Ishikawa (cell line): ENCODE measurements around the gene KCNH3.
A peak's percentile ranks its signal among the peaks of the same experiment; 100 is the strongest.

Experiments used
- CEBPB ChIP-seq: IDR thresholded peaks from 2 replicates; pipeline ENCODE4 v1.6.1; 2012
- CREB1 ChIP-seq: IDR thresholded peaks from 2 replicates; pipeline ENCODE4 v1.6.1; 2012; ENCODE audit warnings: low read depth
- EGR1 ChIP-seq: IDR thresholded peaks from 2 replicates; pipeline ENCODE4 v1.6.1; 2012
- EP300 ChIP-seq: IDR thresholded peaks from 2 replicates; pipeline ENCODE4 v1.6.1; 2012; ENCODE audit warnings: borderline replicate concordance
- FOXM1 ChIP-seq: IDR thresholded peaks from 2 replicates; pipeline ENCODE4 v1.6.1; 2012; ENCODE audit warnings: low read depth, borderline replicate concordance
- NFIC ChIP-seq: IDR thresholded peaks from 2 replicates; pipeline ENCODE4 v1.6.1; 2012
- RAD21 ChIP-seq: IDR thresholded peaks from 2 replicates; pipeline ENCODE4 v1.6.1; 2012; ENCODE audit warnings: low read depth
- TAF1 ChIP-seq: IDR thresholded peaks from 2 replicates; pipeline ENCODE4 v1.6.1; 2012; ENCODE audit warnings: low read depth, mild to moderate bottlenecking
- TCF12 ChIP-seq: IDR thresholded peaks from 2 replicates; pipeline ENCODE4 v1.6.1; 2012; ENCODE audit warnings: low read depth
- TEAD4 ChIP-seq: IDR thresholded peaks from 2 replicates; pipeline ENCODE4 v1.6.1; 2012
- YY1 ChIP-seq: IDR thresholded peaks from 2 replicates; pipeline ENCODE4 v1.6.1; 2012; ENCODE audit warnings: low read depth
- ZBTB7A ChIP-seq: IDR thresholded peaks from 2 replicates; pipeline ENCODE4 v1.6.1; 2012; ENCODE audit warnings: low read depth
- TF ChIP-seq, protein P1 (sequence below): IDR thresholded peaks from 2 replicates; pipeline ENCODE4 v1.6.1; 2012; ENCODE audit warnings: low read depth, mild to moderate bottlenecking
- TF ChIP-seq, protein P2 (sequence below): IDR thresholded peaks from 2 replicates; pipeline ENCODE4 v1.6.1; 2012
- TF ChIP-seq, protein P3 (sequence below): IDR thresholded peaks from 2 replicates; pipeline ENCODE4 v1.6.1; 2012

Gene KCNH3

DNA sequence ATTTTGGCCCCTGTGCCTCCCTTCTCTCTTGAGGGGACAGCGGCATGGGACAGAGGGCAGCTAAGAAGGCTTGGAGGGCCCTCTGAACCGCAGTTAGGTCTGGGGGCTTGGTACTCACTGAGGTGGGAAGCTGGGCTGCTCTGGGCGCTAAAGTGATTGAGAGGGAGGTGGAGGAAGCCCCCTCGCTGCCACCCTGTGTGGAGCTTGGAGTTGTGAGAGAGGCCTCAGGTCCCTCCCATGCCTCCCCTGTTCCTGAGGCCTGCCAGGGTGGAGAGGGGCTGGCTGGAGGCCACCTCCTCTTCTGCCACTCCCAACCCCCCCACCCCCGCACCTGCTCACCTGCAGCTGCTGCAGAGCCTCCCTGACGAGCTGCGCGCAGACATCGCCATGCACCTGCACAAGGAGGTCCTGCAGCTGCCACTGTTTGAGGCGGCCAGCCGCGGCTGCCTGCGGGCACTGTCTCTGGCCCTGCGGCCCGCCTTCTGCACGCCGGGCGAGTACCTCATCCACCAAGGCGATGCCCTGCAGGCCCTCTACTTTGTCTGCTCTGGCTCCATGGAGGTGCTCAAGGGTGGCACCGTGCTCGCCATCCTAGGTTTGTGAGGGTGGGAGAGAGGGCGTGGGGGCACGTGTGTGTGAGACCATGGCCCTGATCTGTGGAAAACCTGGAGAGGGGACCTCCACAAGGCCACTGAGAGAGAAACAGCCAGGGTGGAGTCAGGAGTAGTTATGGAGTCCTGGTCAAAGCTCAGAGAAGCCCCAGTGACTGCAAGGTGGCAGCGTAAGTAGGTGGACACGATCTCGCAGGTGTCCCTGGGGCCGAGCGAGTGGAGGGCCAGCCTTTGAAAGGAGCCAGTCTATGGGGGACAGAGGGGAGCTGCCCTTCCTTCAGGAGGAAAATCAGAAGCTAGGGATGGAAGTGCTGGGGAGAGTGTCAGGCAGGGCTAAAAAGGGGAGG is 11.2 kb downstream of the KCNH3 start:
- TF ChIP-seq FOXM1 (no peak), ZBTB7A (no peak), YY1 (no peak), CEBPB (no peak), TAF1 (no peak), EGR1 (no peak), NFIC (no peak), RAD21 (no peak), CREB1 (no peak), TEAD4 (no peak), TCF12 (no peak), EP300 (no peak)
- TF ChIP-seq, protein P1, sequence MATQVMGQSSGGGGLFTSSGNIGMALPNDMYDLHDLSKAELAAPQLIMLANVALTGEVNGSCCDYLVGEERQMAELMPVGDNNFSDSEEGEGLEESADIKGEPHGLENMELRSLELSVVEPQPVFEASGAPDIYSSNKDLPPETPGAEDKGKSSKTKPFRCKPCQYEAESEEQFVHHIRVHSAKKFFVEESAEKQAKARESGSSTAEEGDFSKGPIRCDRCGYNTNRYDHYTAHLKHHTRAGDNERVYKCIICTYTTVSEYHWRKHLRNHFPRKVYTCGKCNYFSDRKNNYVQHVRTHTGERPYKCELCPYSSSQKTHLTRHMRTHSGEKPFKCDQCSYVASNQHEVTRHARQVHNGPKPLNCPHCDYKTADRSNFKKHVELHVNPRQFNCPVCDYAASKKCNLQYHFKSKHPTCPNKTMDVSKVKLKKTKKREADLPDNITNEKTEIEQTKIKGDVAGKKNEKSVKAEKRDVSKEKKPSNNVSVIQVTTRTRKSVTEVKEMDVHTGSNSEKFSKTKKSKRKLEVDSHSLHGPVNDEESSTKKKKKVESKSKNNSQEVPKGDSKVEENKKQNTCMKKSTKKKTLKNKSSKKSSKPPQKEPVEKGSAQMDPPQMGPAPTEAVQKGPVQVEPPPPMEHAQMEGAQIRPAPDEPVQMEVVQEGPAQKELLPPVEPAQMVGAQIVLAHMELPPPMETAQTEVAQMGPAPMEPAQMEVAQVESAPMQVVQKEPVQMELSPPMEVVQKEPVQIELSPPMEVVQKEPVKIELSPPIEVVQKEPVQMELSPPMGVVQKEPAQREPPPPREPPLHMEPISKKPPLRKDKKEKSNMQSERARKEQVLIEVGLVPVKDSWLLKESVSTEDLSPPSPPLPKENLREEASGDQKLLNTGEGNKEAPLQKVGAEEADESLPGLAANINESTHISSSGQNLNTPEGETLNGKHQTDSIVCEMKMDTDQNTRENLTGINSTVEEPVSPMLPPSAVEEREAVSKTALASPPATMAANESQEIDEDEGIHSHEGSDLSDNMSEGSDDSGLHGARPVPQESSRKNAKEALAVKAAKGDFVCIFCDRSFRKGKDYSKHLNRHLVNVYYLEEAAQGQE, result no peak
- TF ChIP-seq, protein P2, sequence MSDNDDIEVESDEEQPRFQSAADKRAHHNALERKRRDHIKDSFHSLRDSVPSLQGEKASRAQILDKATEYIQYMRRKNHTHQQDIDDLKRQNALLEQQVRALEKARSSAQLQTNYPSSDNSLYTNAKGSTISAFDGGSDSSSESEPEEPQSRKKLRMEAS, result no peak
- TF ChIP-seq, protein P3, sequence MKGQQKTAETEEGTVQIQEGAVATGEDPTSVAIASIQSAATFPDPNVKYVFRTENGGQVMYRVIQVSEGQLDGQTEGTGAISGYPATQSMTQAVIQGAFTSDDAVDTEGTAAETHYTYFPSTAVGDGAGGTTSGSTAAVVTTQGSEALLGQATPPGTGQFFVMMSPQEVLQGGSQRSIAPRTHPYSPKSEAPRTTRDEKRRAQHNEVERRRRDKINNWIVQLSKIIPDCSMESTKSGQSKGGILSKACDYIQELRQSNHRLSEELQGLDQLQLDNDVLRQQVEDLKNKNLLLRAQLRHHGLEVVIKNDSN, result no peak

DNA sequence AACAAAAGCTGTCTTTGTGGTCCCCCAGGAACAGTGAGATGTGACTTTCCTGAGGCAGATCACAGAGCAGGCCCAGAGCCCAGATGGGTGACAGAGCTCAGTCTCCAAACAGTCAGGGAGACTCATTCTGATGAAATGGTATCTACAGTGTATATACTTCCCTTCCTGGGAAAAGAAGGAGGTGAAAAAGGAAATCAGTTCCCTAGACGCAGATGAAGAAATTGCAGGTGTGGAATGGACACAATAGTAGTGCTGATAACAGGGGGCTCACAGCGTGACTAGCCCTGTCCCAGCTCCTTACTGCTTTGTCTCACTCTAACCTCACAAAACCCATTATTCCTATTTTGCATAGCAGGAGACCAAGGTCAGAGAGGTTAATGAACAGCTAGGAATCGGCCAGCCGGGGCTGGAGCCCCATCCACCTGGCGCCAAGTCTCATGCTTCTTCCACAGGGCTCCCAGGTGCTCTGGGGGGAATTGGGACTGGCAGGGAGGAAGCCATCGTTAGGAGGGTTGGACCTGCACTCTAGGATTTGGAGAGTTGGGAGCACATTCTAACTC is 11.9 kb downstream of the KCNH3 start:
- TF ChIP-seq, protein P1, result no peak
- TF ChIP-seq, protein P2, result no peak
- no peak for TF ChIP-seq TEAD4
- TF ChIP-seq, protein P3, result no peak
- no peak for TF ChIP-seq CEBPB

DNA sequence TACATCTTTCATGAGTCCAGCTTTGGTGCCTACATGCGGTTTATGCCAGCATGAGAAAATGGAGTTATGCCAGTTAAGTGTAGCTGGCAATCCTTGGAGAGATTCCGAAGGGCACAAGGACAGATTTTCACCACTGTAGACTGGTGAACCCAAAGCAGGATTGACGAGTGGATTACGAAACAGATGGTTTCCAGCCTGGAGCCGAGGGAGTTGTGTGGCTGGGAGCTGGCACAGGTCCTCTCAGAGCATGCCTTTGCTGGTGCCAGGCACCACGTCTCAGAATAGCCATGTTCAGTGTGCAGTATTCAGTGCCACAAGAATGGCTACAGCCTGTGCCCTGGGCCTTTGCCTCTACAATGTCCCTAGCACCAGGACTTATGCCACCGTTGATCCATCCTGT is 13.2 kb downstream of the KCNH3 start:
- TF ChIP-seq CEBPB, result 0 out of 2 replicates have a peak, but pooled peaks have one; percentile 12
- TF ChIP-seq, protein P2, result no peak
- TF ChIP-seq, protein P3, result no peak

DNA sequence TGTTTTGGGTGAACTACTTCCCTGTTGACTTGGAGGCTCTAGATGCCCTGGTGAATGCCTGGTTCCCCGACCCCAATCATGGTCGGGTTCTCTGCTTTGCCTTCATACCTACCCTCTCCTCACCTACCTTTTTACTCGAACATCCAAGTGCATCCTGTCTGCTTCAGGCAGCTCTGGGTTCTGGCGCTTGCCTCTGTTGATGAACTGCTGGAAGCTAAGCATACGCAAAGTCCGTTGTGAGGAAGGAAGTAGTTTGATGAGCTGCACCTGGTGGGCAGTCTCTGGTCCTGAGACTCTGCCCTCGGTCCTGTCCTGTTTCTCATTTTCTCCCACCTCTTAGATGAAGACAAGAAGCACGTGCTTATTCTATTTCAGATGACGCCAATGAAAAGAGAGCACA is 13.6 kb downstream of the KCNH3 start:
- TF ChIP-seq ZBTB7A (no peak), CEBPB (no peak), TAF1 (no peak), CREB1 (no peak), EP300 (no peak), RAD21 (no peak), TEAD4 (no peak), TCF12 (no peak), FOXM1 (no peak), NFIC (no peak), EGR1 (no peak), YY1 (no peak)
- TF ChIP-seq, protein P1, result no peak
- TF ChIP-seq, protein P3, result no peak
- TF ChIP-seq, protein P2, result no peak
